Astrocyte (in vitro differentiated cells and primary cell): ENCODE data around the gene PDE8A. TPM values are rescaled to one million over a fixed set of nuclear protein-coding genes. Genes with fewer than 3 reads are reported as not detected.

Experiments used
- DNase-seq: peaks from one replicate; pipeline ENCODE4 v3.0.0-alpha.2; 2010; ENCODE audit warnings: low read depth
- FAIRE-seq: peaks from 2 replicates; lab custom pipeline; 2011; peaks lifted over from hg19 to GRCh38; lab: Jason Lieb, UNC
- H2AFZ ChIP-seq: 2 replicates; pipeline ENCODE4 v1.6.0; 2012; ENCODE audit warnings: low read depth, low read length, inconsistent platforms
- H3K27ac ChIP-seq: 2 replicates; pipeline ENCODE4 v1.5.1; 2011; ENCODE audit warnings: low read depth, low read length, inconsistent platforms
- H3K27me3 ChIP-seq: 2 replicates; pipeline ENCODE4 v1.6.0; 2011; ENCODE audit warnings: low read length, inconsistent platforms; ENCODE audit not compliant: insufficient read depth
- H3K36me3 ChIP-seq: 2 replicates; pipeline ENCODE4 v1.5.1; 2011; ENCODE audit warnings: low read length, inconsistent platforms; ENCODE audit not compliant: insufficient read depth
- H3K4me1 ChIP-seq: 2 replicates; pipeline ENCODE4 v1.5.1; 2011; ENCODE audit warnings: low read length, inconsistent platforms; ENCODE audit not compliant: insufficient read depth
- H3K4me2 ChIP-seq: 2 replicates; pipeline ENCODE4 v1.6.0; 2012; ENCODE audit warnings: low read length, inconsistent platforms
- H3K4me3 ChIP-seq: 2 replicates; pipeline ENCODE4 v1.5.1; 2011; ENCODE audit warnings: low read depth, mild to moderate bottlenecking, low read length, inconsistent platforms; ENCODE audit not compliant: insufficient read depth
- H3K79me2 ChIP-seq: 2 replicates; pipeline ENCODE4 v1.6.0; 2012; ENCODE audit warnings: mild to moderate bottlenecking, low read length, inconsistent platforms; ENCODE audit not compliant: insufficient read depth
- H3K9ac ChIP-seq: 2 replicates; pipeline ENCODE4 v1.6.0; 2012; ENCODE audit warnings: mild to moderate bottlenecking, low read length, inconsistent platforms
- H3K9me3 ChIP-seq: 2 replicates; pipeline ENCODE4 v1.5.1; 2012; ENCODE audit warnings: low read depth, mild to moderate bottlenecking, low read length, inconsistent platforms; ENCODE audit not compliant: insufficient read depth
- H4K20me1 ChIP-seq: 2 replicates; pipeline ENCODE4 v1.6.0; 2012; ENCODE audit warnings: low read length, inconsistent platforms; ENCODE audit not compliant: insufficient read depth
- H3K27ac Mint-ChIP-seq: one replicate; pipeline ENCODE4 v1.8.0; 2021; ENCODE audit warnings: mild to moderate bottlenecking, mixed read lengths; ENCODE audit not compliant: unreplicated experiment
- H3K27me3 Mint-ChIP-seq: one replicate; pipeline ENCODE4 v1.8.0; 2021; ENCODE audit warnings: low read depth, mixed read lengths; ENCODE audit not compliant: unreplicated experiment
- H3K36me3 Mint-ChIP-seq: one replicate; pipeline ENCODE4 v1.8.0; 2021; ENCODE audit warnings: low read depth, mixed read lengths; ENCODE audit not compliant: unreplicated experiment
- H3K4me1 Mint-ChIP-seq: one replicate; pipeline ENCODE4 v1.8.0; 2021; ENCODE audit warnings: low read depth, mixed read lengths; ENCODE audit not compliant: unreplicated experiment
- H3K4me3 Mint-ChIP-seq: one replicate; pipeline ENCODE4 v1.8.0; 2021; ENCODE audit warnings: mild to moderate bottlenecking, moderate library complexity, mixed read lengths; ENCODE audit not compliant: unreplicated experiment
- H3K9me3 Mint-ChIP-seq: one replicate; pipeline ENCODE4 v1.8.0; 2021; ENCODE audit warnings: mild to moderate bottlenecking, mixed read lengths; ENCODE audit not compliant: unreplicated experiment
- CTCF ChIP-seq: IDR thresholded peaks from 2 replicates; pipeline ENCODE4 v1.5.1; 2011; ENCODE audit warnings: low read depth, mild to moderate bottlenecking, inconsistent platforms, low read length, moderate library complexity; ENCODE audit not compliant: insufficient read depth
- EZH2 ChIP-seq: IDR thresholded peaks from 2 replicates; pipeline ENCODE4 v1.6.1; 2012; ENCODE audit warnings: mild to moderate bottlenecking, low read length, inconsistent platforms; ENCODE audit not compliant: insufficient read depth
- total RNA-seq: library from RNA; stranded (reverse); gene quantifications from 2 replicates; pipeline ENCODE4 v1.2.1, GENCODE V29; 2021

Gene PDE8A
- total RNA-seq, 1 donor from 2014 or later, result 18.0 TPM

GRCh38 chr15:85155360-85155759 lies 173.7 kb downstream of the PDE8A start:
- no peak overlapping the region for H3K4me2 ChIP-seq
- H3K9ac ChIP-seq, result no peak overlapping the region
- H3K4me3 Mint-ChIP-seq, result no peak overlapping the region
- no peaks in the 10 kb centered on the region for H4K20me1 ChIP-seq
- no peak overlapping the region for H3K4me3 ChIP-seq
- no peak overlapping the region for H2AFZ ChIP-seq
- no peaks in the 10 kb centered on the region for H3K79me2 ChIP-seq
- no peaks in the 10 kb centered on the region for H3K9me3 ChIP-seq
- no peaks in the 10 kb centered on the region for H3K27me3 Mint-ChIP-seq
- H3K36me3 Mint-ChIP-seq, result no peaks in the 10 kb centered on the region
- H3K4me1 Mint-ChIP-seq, result no peaks in the 10 kb centered on the region
- no peak for DNase-seq
- no peak overlapping the region for H3K27ac Mint-ChIP-seq
- H3K9me3 Mint-ChIP-seq, result peaks cover 3% of the 10 kb centered on the region
- no peaks in the 10 kb centered on the region for H3K27me3 ChIP-seq
- no peaks in the 10 kb centered on the region for H3K36me3 ChIP-seq
- H3K4me1 ChIP-seq, result no peaks in the 10 kb centered on the region
- H3K27ac ChIP-seq, result no peak overlapping the region
- FAIRE-seq, result no peak
- TF ChIP-seq EZH2 (no peak), CTCF (no peak)

- no peak overlapping the region for H3K4me3 ChIP-seq
- Mint-ChIP-seq H3K36me3 (no peaks in the 10 kb centered on the region), H3K9me3 (peaks cover 3% of the 10 kb centered on the region), H3K27me3 (no peaks in the 10 kb centered on the region), H3K4me1 (no peaks in the 10 kb centered on the region), H3K27ac (no peak overlapping the region), H3K4me3 (no peak overlapping the region)
- H3K9ac ChIP-seq, result no peak overlapping the region
- no peak overlapping the region for H3K27ac ChIP-seq
- no peaks in the 10 kb centered on the region for H3K79me2 ChIP-seq
- no peak overlapping the region for H3K4me2 ChIP-seq
- H2AFZ ChIP-seq, result no peak overlapping the region
- H3K4me1 ChIP-seq, result no peaks in the 10 kb centered on the region
- no peak for FAIRE-seq
- DNase-seq, result no peak
- TF ChIP-seq EZH2, result no peak
- no peak for TF ChIP-seq CTCF
- H3K36me3 ChIP-seq, result no peaks in the 10 kb centered on the region
- H4K20me1 ChIP-seq, result no peaks in the 10 kb centered on the region
- H3K9me3 ChIP-seq, result no peaks in the 10 kb centered on the region
- H3K27me3 ChIP-seq, result no peaks in the 10 kb centered on the region
Observed at GRCh38 chr15:85155857-85156256, 174.2 kb downstream of the PDE8A start.

GRCh38 chr15:85157344-85157743 lies 175.7 kb downstream of the PDE8A start:
- Histone ChIP-seq H3K4me1 (no peaks in the 10 kb centered on the region), H3K27ac (no peak overlapping the region), H2AFZ (no peak overlapping the region), H4K20me1 (no peaks in the 10 kb centered on the region), H3K27me3 (no peaks in the 10 kb centered on the region), H3K9me3 (no peaks in the 10 kb centered on the region), H3K36me3 (no peaks in the 10 kb centered on the region), H3K79me2 (no peaks in the 10 kb centered on the region), H3K9ac (no peak overlapping the region), H3K4me3 (no peak overlapping the region), H3K4me2 (no peak overlapping the region)
- no peaks in the 10 kb centered on the region for H3K36me3 Mint-ChIP-seq
- FAIRE-seq, result no peak
- TF ChIP-seq EZH2 (no peak), CTCF (no peak)
- no peak overlapping the region for H3K4me3 Mint-ChIP-seq
- no peaks in the 10 kb centered on the region for H3K4me1 Mint-ChIP-seq
- H3K27me3 Mint-ChIP-seq, result no peaks in the 10 kb centered on the region
- DNase-seq, result no peak
- H3K9me3 Mint-ChIP-seq, result peaks cover 5% of the 10 kb centered on the region
- no peak overlapping the region for H3K27ac Mint-ChIP-seq
